ENCODE measurements around the gene FAM163A.
A peak's percentile ranks its signal among the peaks of the same experiment; 100 is the strongest.
"Not testable (repeated sequence)": the region's sequence is repeated elsewhere in the genome, so short reads cannot be mapped to it uniquely, and the experiment has no call there.

The FAM163A gene

GRCh38 chr1:179742717-179743678, at the start of gene FAM163A:
TSS of gene FAM163A (plus strand) at chr1:179743291. CDS start at chr1:179813098, 69,807 bp downstream.
- peak; percentile 50 for DNase-seq

GRCh38 chr1:179694530-179694929, 48.6 kb upstream of the FAM163A start:
- DNase-seq, result not testable (repeated sequence)

GRCh38 chr1:179702946-179703539, 40.0 kb upstream of the FAM163A start:
- no peak for DNase-seq

- peak; percentile 80 for DNase-seq
Measured at GRCh38 chr1:179706339-179706941, 36.7 kb upstream of the FAM163A start.

- no peak for DNase-seq
Measured at GRCh38 chr1:179707406-179707805, 35.7 kb upstream of the FAM163A start.

- no peak for DNase-seq
Measured at GRCh38 chr1:179708434-179709195, 34.5 kb upstream of the FAM163A start.

GRCh38 chr1:179709841-179710329, 33.2 kb upstream of the FAM163A start:
- DNase-seq, result peak; percentile 79

- no peak for DNase-seq
Measured at GRCh38 chr1:179714159-179714558, 28.9 kb upstream of the FAM163A start.

GRCh38 chr1:179714623-179715022, 28.5 kb upstream of the FAM163A start:
- no peak for DNase-seq

GRCh38 chr1:179719272-179719671, 23.8 kb upstream of the FAM163A start:
- no peak for DNase-seq

GRCh38 chr1:179728271-179728670, 14.8 kb upstream of the FAM163A start:
- DNase-seq, result peak; percentile 58

- no peak for DNase-seq
Measured at GRCh38 chr1:179729881-179730280, 13.2 kb upstream of the FAM163A start.

GRCh38 chr1:179731643-179732042, 11.4 kb upstream of the FAM163A start:
- DNase-seq, result no peak

GRCh38 chr1:179742291-179742690, 800 bp upstream of the FAM163A start:
- DNase-seq, result no peak

GRCh38 chr1:179743679-179744400, 749 bp downstream of the FAM163A start:
- DNase-seq, result no peak

GRCh38 chr1:179744401-179745130, 1.5 kb downstream of the FAM163A start:
- DNase-seq, result no peak

GRCh38 chr1:179745131-179745611, 2.1 kb downstream of the FAM163A start:
- DNase-seq, result no peak

GRCh38 chr1:179745743-179746142, 2.7 kb downstream of the FAM163A start:
- no peak for DNase-seq

GRCh38 chr1:179747611-179748010, 4.5 kb downstream of the FAM163A start:
- no peak for DNase-seq

GRCh38 chr1:179748772-179749171, 5.7 kb downstream of the FAM163A start:
- DNase-seq, result no peak

- no peak for DNase-seq
Measured at GRCh38 chr1:179750630-179751029, 7.5 kb downstream of the FAM163A start.
